AG04449 (cell line): ENCODE measurements around the gene KRTAP19-4.

Experiments used
- CTCF ChIA-PET: fragments of 350-600 bp; formaldehyde crosslinking; extraction: SDS; loops from one replicate; lab custom pipeline; 2021; ENCODE audit warnings: antibody characterized with exemption; lab: Yijun Ruan, JAX
- POLR2A ChIA-PET: fragments of 400-600, 350-600 bp; formaldehyde crosslinking; extraction: SDS; loops from one replicate; lab custom pipeline; 2020; ENCODE audit warnings: antibody characterized with exemption, inconsistent platforms; lab: Yijun Ruan, JAX
- DNase-seq: peaks from one replicate; pipeline ENCODE4 v3.0.0-alpha.2; 2010; ENCODE audit warnings: low read depth, low spot score
- H3K4me3 ChIP-seq: 2 replicates; pipeline ENCODE4 v1.5.1; 2011; ENCODE audit warnings: low read depth, mild to moderate bottlenecking, control low read depth, low read length
- TF ChIP-seq, protein P1 (sequence below): IDR thresholded peaks from one replicate; pipeline ENCODE4 v1.5.1; 2011; ENCODE audit warnings: mild to moderate bottlenecking, moderate library complexity, low read length, control low read depth, inconsistent platforms; ENCODE audit not compliant: insufficient read depth; ENCODE audit errors: missing control alignments

The KRTAP19-4 gene

GRCh38 chr21:30487336-30487735 is 9.6 kb downstream of the KRTAP19-4 start, which contains the start of gene KRTAP19-2:
TSS of gene KRTAP19-2 (minus strand) at chr21:30487436. CDS start at chr21:30487348, 88 bp downstream.
- no peak for DNase-seq
- ChIA-PET CTCF (no interaction called here), POLR2A (no interaction called here)
- no peak within 1 kb of the TSS for H3K4me3 ChIP-seq
- TF ChIP-seq, protein P1, sequence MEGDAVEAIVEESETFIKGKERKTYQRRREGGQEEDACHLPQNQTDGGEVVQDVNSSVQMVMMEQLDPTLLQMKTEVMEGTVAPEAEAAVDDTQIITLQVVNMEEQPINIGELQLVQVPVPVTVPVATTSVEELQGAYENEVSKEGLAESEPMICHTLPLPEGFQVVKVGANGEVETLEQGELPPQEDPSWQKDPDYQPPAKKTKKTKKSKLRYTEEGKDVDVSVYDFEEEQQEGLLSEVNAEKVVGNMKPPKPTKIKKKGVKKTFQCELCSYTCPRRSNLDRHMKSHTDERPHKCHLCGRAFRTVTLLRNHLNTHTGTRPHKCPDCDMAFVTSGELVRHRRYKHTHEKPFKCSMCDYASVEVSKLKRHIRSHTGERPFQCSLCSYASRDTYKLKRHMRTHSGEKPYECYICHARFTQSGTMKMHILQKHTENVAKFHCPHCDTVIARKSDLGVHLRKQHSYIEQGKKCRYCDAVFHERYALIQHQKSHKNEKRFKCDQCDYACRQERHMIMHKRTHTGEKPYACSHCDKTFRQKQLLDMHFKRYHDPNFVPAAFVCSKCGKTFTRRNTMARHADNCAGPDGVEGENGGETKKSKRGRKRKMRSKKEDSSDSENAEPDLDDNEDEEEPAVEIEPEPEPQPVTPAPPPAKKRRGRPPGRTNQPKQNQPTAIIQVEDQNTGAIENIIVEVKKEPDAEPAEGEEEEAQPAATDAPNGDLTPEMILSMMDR, result no peak

DNA sequence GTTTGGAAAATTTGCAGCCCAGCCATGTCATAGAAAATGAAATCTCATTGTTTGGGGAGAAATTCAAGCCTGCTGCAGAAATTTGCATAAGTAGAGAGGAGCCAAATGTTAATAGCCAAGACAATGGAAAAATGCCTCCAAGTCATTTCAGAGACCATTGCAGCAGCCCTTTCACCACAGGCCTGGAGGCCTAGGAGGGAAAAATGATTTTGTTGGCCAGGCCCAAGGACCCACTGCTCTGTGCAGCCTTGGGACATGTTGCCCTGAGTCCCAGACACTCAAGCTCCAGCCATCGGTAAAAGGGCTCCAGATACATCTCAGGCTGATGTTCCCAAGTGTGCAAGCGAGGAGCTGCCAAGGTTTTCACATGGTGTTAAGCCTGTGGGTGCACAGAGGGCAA is 10.8 kb downstream of the KRTAP19-4 start:
- POLR2A ChIA-PET, result no interaction called here
- DNase-seq, result no peak
- CTCF ChIA-PET, result no interaction called here
- H3K4me3 ChIP-seq, result no peak overlapping the region
- TF ChIP-seq, protein P1, result no peak

GRCh38 chr21:30482130-30482529 is 14.8 kb downstream of the KRTAP19-4 start:
- no peak for DNase-seq
- H3K4me3 ChIP-seq, result no peak overlapping the region
- TF ChIP-seq, protein P1, result no peak
- CTCF ChIA-PET, result no interaction called here
- POLR2A ChIA-PET, result no interaction called here

- TF ChIP-seq, protein P1, result no peak
- no peak within 1 kb of the TSS for H3K4me3 ChIP-seq
- CTCF ChIA-PET, result no interaction called here
- no peak for DNase-seq
- POLR2A ChIA-PET, result no interaction called here
These were observed 16.8 kb downstream of the KRTAP19-4 start, which contains the start of gene KRTAP19-1 for GRCh38 chr21:30480145-30480544. TSS of gene KRTAP19-1 (minus strand) at chr21:30480367. CDS start at chr21:30480317, 50 bp downstream.

DNA sequence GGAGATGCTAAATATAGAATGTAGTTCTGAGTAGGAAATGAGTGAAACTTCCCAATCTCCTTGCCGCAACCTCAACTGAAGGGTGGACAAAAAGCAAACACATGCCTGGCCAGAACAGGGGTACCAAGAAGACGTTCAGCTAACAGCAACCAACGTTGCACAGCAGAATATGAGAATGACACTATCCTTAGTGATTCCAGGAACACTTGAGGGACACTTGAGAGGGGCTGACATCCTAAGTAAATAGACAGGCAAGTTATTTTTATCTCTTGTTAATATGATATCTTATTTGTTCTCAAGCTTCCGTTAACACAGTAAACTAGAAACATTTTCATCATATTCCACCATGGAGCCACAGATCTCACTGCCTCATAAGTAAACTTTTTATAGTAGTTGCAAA is 17.7 kb downstream of the KRTAP19-4 start:
- TF ChIP-seq, protein P1, result no peak
- ChIA-PET POLR2A (no interaction called here), CTCF (no interaction called here)
- no peak for DNase-seq
- no peak overlapping the region for H3K4me3 ChIP-seq

DNA sequence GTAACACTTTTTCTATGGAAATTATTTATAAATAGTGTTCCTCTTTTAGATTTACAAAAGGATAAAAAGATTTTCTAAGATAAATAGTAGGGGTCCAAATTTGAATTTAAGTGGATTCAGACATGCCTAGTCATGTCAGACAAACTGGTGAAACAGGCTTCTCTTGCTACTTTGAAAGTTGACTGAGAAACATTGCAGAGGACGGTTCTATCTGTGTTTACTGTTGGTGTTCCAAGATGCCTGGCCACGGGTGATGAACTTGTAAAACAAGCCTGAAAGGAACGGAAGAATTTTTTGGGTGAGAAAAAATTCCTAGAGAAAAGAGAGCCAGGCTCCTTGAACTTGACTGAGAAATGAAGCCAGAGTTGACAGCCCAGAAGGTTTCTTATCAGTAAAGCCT is 19.0 kb downstream of the KRTAP19-4 start:
- ChIA-PET POLR2A (no interaction called here), CTCF (no interaction called here)
- TF ChIP-seq, protein P1, result no peak
- no peak overlapping the region for H3K4me3 ChIP-seq
- DNase-seq, result no peak
